Mesothelial cell of epicardium (in vitro differentiated cells): Measurements from ENCODE around the gene GABRB3. TPM values are rescaled to one million over a fixed set of nuclear protein-coding genes. Genes with fewer than 3 reads are reported as not detected.

Experiments used
- DNase-seq, 2 experiments: peaks; one replicate each; pipeline ENCODE4 v3.0.0; 2021; ENCODE audit warnings: low spot score in 2 of 2; ENCODE audit not compliant: unreplicated experiment in 2 of 2
- H3K27ac Mint-ChIP-seq: 2 replicates; pipeline ENCODE4 v1.8.0; 2021; ENCODE audit warnings: mixed read lengths
- H3K27me3 Mint-ChIP-seq: 2 replicates; pipeline ENCODE4 v1.8.0; 2021; ENCODE audit warnings: low read depth, mixed read lengths
- H3K36me3 Mint-ChIP-seq: 2 replicates; pipeline ENCODE4 v1.8.0; 2021; ENCODE audit warnings: mixed read lengths
- H3K4me1 Mint-ChIP-seq: 2 replicates; pipeline ENCODE4 v1.8.0; 2021; ENCODE audit warnings: mixed read lengths
- H3K4me3 Mint-ChIP-seq: 2 replicates; pipeline ENCODE4 v1.8.0; 2021; ENCODE audit warnings: mild to moderate bottlenecking, moderate library complexity, mixed read lengths
- H3K9me3 Mint-ChIP-seq: 2 replicates; pipeline ENCODE4 v1.8.0; 2021; ENCODE audit warnings: mixed read lengths
- total RNA-seq: library from RNA; stranded (reverse); gene quantifications from 3 replicates; pipeline ENCODE4 v1.2.1, GENCODE V29; 2021
- TF ChIP-seq, protein P1 (sequence below): fragments of 200-600 bp; sonication (generic); IDR thresholded peaks from one replicate; pipeline ENCODE4 v1.5.0; 2021; ENCODE audit warnings: antibody characterized with exemption; ENCODE audit not compliant: unreplicated experiment

Gene GABRB3
- total RNA-seq, 1 donor from 2014 or later: 3.4 TPM

DNA sequence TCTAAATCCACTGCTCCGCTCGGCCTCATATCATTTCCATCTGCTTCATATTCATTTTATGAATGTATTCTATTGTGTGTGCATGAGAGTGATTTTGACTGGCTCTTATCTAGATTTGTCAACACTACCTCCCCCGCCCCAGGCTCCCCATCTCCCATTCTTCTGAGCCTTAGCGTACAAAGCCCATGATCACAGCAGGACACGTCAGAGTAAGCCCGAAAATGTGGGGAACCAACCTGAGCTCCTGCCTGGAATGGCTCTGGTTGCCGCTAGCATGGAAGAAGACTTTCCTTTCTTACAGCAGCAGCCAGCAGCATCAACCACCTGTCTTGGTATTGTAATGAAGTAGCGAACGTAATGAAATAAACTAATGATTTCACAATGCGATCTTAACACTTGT, 61.4 kb downstream of the GABRB3 start:
- Mint-ChIP-seq H3K9me3 (no peaks in the 10 kb centered on the region), H3K27ac (no peak overlapping the region), H3K27me3 (peaks cover 12% of the 10 kb centered on the region), H3K4me1 (no peaks in the 10 kb centered on the region), H3K4me3 (no peak overlapping the region), H3K36me3 (no peaks in the 10 kb centered on the region)
- DNase-seq: no peak
- TF ChIP-seq, protein P1, sequence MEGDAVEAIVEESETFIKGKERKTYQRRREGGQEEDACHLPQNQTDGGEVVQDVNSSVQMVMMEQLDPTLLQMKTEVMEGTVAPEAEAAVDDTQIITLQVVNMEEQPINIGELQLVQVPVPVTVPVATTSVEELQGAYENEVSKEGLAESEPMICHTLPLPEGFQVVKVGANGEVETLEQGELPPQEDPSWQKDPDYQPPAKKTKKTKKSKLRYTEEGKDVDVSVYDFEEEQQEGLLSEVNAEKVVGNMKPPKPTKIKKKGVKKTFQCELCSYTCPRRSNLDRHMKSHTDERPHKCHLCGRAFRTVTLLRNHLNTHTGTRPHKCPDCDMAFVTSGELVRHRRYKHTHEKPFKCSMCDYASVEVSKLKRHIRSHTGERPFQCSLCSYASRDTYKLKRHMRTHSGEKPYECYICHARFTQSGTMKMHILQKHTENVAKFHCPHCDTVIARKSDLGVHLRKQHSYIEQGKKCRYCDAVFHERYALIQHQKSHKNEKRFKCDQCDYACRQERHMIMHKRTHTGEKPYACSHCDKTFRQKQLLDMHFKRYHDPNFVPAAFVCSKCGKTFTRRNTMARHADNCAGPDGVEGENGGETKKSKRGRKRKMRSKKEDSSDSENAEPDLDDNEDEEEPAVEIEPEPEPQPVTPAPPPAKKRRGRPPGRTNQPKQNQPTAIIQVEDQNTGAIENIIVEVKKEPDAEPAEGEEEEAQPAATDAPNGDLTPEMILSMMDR: no peak

DNA sequence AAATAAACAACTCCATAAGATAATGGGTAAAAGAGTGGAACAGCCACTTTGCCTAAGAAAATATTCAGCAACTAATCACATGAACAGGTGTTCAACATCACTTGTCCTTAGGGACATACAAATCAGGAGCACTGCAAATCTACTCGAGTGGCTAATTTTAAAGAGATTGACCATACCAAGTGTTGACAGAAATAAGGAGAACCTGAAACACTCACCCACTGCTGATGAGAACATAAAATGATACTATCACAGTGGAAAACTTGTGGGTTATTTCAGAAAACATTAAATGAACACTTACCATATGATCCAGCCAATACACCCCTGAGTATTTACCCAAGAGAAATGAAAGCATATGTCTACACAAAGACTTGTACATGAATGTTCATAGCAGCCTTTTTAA, 70.5 kb downstream of the GABRB3 start:
- no peaks in the 10 kb centered on the region for H3K36me3 Mint-ChIP-seq
- H3K27me3 Mint-ChIP-seq: peaks cover 14% of the 10 kb centered on the region
- no peak overlapping the region for H3K27ac Mint-ChIP-seq

DNA sequence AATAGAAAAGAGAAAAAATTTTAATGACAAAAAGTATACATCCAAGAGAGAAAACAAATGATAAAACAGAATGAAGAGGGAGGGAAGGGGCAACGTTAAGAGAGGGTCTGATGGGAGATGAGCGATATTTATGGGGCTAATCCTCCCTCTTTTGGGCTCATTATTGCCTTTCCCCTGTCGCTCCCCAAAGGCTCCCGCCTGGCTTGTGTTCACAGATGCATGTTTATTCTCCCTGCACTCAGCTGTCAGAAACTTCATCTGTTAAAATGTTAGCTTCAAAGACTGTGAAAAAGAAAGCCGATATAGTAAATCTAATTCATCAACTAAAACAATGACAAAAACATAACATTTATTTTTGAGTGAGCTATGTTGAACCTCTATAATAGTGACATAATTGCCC, 74.3 kb downstream of the GABRB3 start:
- H3K4me1 Mint-ChIP-seq: no peaks in the 10 kb centered on the region
- H3K9me3 Mint-ChIP-seq: peaks cover 20% of the 10 kb centered on the region
- TF ChIP-seq, protein P1: no peak

More for the DNA sequence above, 70.5 kb downstream of the GABRB3 start:
- H3K4me1 Mint-ChIP-seq: no peaks in the 10 kb centered on the region
- H3K4me3 Mint-ChIP-seq: no peak overlapping the region
- TF ChIP-seq, protein P1: no peak
- peaks cover 5% of the 10 kb centered on the region for H3K9me3 Mint-ChIP-seq
- DNase-seq: no peak

DNA sequence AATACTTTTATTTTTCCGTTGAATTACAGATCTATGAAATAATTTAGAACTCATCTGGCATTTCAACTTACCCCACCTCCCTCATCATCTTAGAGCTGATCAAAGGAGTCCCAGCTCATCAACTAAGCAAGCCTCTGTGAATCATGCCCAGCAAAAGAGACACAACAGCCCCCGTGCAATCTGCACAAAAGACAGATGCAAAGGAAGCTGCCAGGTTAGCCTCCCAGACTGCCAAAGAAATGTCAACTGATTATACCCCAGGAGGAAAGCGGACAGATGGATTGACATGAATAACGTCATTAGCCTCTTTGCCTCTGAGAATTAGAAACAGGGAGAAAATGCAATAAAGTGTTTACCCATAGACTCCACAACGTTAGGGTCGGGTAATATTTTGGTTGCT, 75.0 kb downstream of the GABRB3 start:
- TF ChIP-seq, protein P1: no peak
- Mint-ChIP-seq H3K27me3 (no peaks in the 10 kb centered on the region), H3K4me3 (no peak overlapping the region), H3K4me1 (no peaks in the 10 kb centered on the region), H3K36me3 (peaks cover 3% of the 10 kb centered on the region), H3K27ac (no peak overlapping the region), H3K9me3 (peaks cover 23% of the 10 kb centered on the region)
- DNase-seq: no peak

More for the DNA sequence above, 74.3 kb downstream of the GABRB3 start:
- Mint-ChIP-seq H3K27ac (no peak overlapping the region), H3K4me3 (no peak overlapping the region), H3K27me3 (no peaks in the 10 kb centered on the region), H3K36me3 (peaks cover 3% of the 10 kb centered on the region)
- DNase-seq: no peak

DNA sequence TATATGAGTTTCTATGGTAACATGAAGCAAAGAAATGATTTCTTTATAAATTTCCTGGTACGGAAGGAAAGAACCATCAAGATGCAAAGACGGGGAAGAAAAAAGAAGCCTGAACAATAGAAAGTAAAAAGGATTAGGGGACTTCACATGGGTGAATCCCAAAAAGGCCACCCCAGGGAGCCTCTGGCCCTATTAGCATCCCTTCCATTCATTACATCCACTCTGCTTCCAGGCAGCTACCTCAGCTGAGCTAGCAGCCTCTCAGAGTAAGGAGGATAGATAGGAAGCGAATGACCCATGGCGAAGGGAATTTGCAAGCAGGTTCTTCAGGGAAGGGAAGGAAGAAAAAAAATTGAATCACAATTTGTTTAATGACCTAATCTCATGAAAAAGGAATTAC, 81.6 kb downstream of the GABRB3 start:
- no peak overlapping the region for H3K27ac Mint-ChIP-seq
- no peaks in the 10 kb centered on the region for H3K4me1 Mint-ChIP-seq
- H3K4me3 Mint-ChIP-seq: no peak overlapping the region
- H3K9me3 Mint-ChIP-seq: peaks cover 18% of the 10 kb centered on the region
- no peak for DNase-seq
- no peaks in the 10 kb centered on the region for H3K27me3 Mint-ChIP-seq
- TF ChIP-seq, protein P1: no peak
- H3K36me3 Mint-ChIP-seq: peaks cover 3% of the 10 kb centered on the region

DNA sequence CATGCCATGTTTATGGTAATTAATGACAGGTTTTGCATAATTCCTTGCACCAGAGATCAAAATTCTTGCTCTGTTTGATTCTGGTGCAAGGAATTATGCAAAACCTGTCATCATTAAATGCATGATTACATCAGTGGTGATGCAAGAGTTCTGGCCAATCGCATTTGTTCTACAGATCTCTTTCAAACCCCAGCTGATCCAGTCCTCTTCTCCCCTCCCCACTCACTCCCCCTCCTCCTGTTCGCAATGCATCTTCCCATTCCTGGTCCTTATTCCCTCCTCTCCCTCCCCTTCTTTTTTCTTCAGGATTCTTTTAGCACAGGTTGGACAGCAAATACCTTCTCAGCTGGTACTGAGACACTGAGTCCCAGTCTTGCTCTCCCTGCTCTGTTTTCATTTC, 82.1 kb downstream of the GABRB3 start:
- no peaks in the 10 kb centered on the region for H3K4me1 Mint-ChIP-seq
- TF ChIP-seq, protein P1: no peak
- no peak overlapping the region for H3K4me3 Mint-ChIP-seq
- DNase-seq: no peak
- H3K27me3 Mint-ChIP-seq: no peaks in the 10 kb centered on the region
- H3K9me3 Mint-ChIP-seq: peaks cover 18% of the 10 kb centered on the region
- no peak overlapping the region for H3K27ac Mint-ChIP-seq
- H3K36me3 Mint-ChIP-seq: peaks cover 3% of the 10 kb centered on the region
